ENCODE measurements around the gene NDUFA8.

GRCh38 chr9:122119166-122119521 lies 40.4 kb downstream of the NDUFA8 start:
- no peak for TF ChIP-seq CTCF (IDR thresholded peaks at IDR 0.05)
- TF ChIP-seq POLR2A (IDR thresholded peaks at IDR 0.05), result no peak
- TF ChIP-seq EP300 (IDR thresholded peaks at IDR 0.05), result no peak
